Upper lobe of left lung (tissue), 6 donors: ENCODE data around the gene MAPK8IP1. TPM values are rescaled to one million over a fixed set of nuclear protein-coding genes. Genes with fewer than 3 reads are reported as not detected.
A peak's percentile ranks its signal among the peaks of the same experiment; 100 is the strongest.

Experiments
- ATAC-seq, 2 donors: fragments of 200-7000 bp; cut with Tn5 transposase; one replicate each; pipeline ENCODE4 v1.9.1; 2022; ENCODE audit warnings: mild to moderate bottlenecking in 2 of 2, moderate library complexity in 2 of 2; ENCODE audit not compliant: low FRiP score in 2 of 2
- DNase-seq, 2 donors: peaks; one replicate each; pipeline ENCODE4 v3.0.0-alpha.2; 2019 to 2020
- H3K27ac ChIP-seq, 4 donors: fragments of 200-600 bp; sonication (generic); one replicate each; pipeline ENCODE4 v1.5.1; 2016 to 2019
- H3K27me3 ChIP-seq, 4 donors: fragments of 200-600 bp; sonication (generic); one replicate each; pipeline ENCODE4 v1.5.1; 2017 to 2019
- H3K36me3 ChIP-seq, 4 donors: fragments of 200-600 bp; sonication (generic); one replicate each; pipeline ENCODE4 v1.5.1; 2016 to 2019
- H3K4me1 ChIP-seq, 4 donors: fragments of 200-600 bp; sonication (generic); one replicate each; pipeline ENCODE4 v1.5.1; 2018 to 2019
- H3K4me3 ChIP-seq, 4 donors: fragments of 200-600 bp; sonication (generic); one replicate each; pipeline ENCODE4 v1.5.1; 2017 to 2019; ENCODE audit warnings: mild to moderate bottlenecking in 2 of 4, moderate library complexity in 1 of 4
- H3K9me3 ChIP-seq, 4 donors: fragments of 200-600 bp; sonication (generic); one replicate each; pipeline ENCODE4 v1.5.1; 2018 to 2019
- CTCF ChIP-seq, 6 experiments: fragments of 450-650 bp in 4 of 6; fragments of 200-600 bp in 2 of 6; sonication (generic) in 2 of 6; IDR thresholded peaks; one replicate each; pipeline ENCODE4 v1.5.1; 2016 to 2019; ENCODE audit warnings: antibody characterized with exemption in 6 of 6
- EP300 ChIP-seq, 4 donors: sonication (generic); formaldehyde crosslinking; IDR thresholded peaks; one replicate each; pipeline ENCODE4 v1.5.1; 2017; ENCODE audit warnings: antibody characterized with exemption in 4 of 4, control low read depth in 2 of 4
- POLR2A ChIP-seq, 4 donors: fragments of 450-650 bp; IDR thresholded peaks; one replicate each; pipeline ENCODE4 v1.5.1; 2016 to 2017; ENCODE audit warnings: antibody characterized with exemption in 4 of 4, mild to moderate bottlenecking in 2 of 4
- POLR2AphosphoS5 ChIP-seq, 2 donors: sonication (generic); formaldehyde crosslinking; IDR thresholded peaks; one replicate each; pipeline ENCODE4 v1.5.1; 2017; ENCODE audit warnings: antibody characterized with exemption in 2 of 2
- WGBS, 2 donors: methylation state at CpG; one replicate each; pipeline ENCODE4 v1.1.5; 2017 to 2018; 5-methylcytosine and 5-hydroxymethylcytosine counted together
- total RNA-seq, 6 donors: library from RNA; depleted of rRNA in 4 of 6; stranded (reverse); fragments of >200 nt in 4 of 6; gene quantifications; one replicate each; pipeline versions ENCODE4 v1.1.0 to v1.2.1, GENCODE V29; 2016 to 2021
- donor health status: DM: no; HTN: no; CAD: no; lungs with moderate emphysema.
- donor health status: DM: no; HTN: yes; CAD: no; lungs with severe emphysema.

The MAPK8IP1 gene
- total RNA-seq, 6 donors from 2014 or later = 2.1 to 16.0 (median 8.7) TPM

GRCh38 chr11:45846174-45846675, 39.2 kb upstream of the MAPK8IP1 start:
- Histone ChIP-seq H3K27me3 (no peaks in the 10 kb centered on the region), H3K36me3 (no peaks in the 10 kb centered on the region), H3K4me3 (peak overlapping the region in 1 of 4 donors; percentile 87), H3K4me1 (peaks cover 38 to 53% (median 44%) of the 10 kb centered on the region in 4 donors), H3K9me3 (no peaks in the 10 kb centered on the region), H3K27ac (peak overlapping the region; percentile 94 to 99 (median 97))
- ATAC-seq (no peak), DNase-seq (no peak)
- 74 to 82% methylated on average over 4 of the region's 4 CpGs for WGBS, 2 donors
- no peak for TF ChIP-seq POLR2AphosphoS5 (IDR thresholded peaks at IDR 0.05)
- no peak for TF ChIP-seq EP300 (IDR thresholded peaks at IDR 0.05)
- no peak for TF ChIP-seq CTCF (IDR thresholded peaks at IDR 0.05)
- no peak for TF ChIP-seq POLR2A (IDR thresholded peaks at IDR 0.05)

- TF ChIP-seq CTCF (IDR thresholded peaks at IDR 0.05) = peak in 2 of 6 experiments; percentile 21 to 26
- peak; percentile 70 to 100 (median 98) for TF ChIP-seq POLR2A (IDR thresholded peaks at IDR 0.05)
- TF ChIP-seq POLR2AphosphoS5 (IDR thresholded peaks at IDR 0.05) = peak; percentile 94 to 95
- TF ChIP-seq EP300 (IDR thresholded peaks at IDR 0.05) = peak in 1 of 4 donors; percentile 83
Measured at GRCh38 chr11:45846974-45847910, 38.2 kb upstream of the MAPK8IP1 start, which contains the start of gene CRY2. Gene CRY2 (plus strand): TSS chr11:45847475. CDS start chr11:45847491, 16 bp downstream.

GRCh38 chr11:45847911-45848316, 37.5 kb upstream of the MAPK8IP1 start:
- Histone ChIP-seq H3K4me3 (peak overlapping the region; percentile 49 to 91 (median 89)), H3K4me1 (peaks cover 51 to 67% (median 58%) of the 10 kb centered on the region in 4 donors), H3K36me3 (no peaks in the 10 kb centered on the region), H3K27me3 (no peaks in the 10 kb centered on the region), H3K27ac (peak overlapping the region; percentile 94 to 99 (median 97)), H3K9me3 (no peaks in the 10 kb centered on the region)
- peak; percentile 71 to 79 for ATAC-seq
- TF ChIP-seq POLR2A (IDR thresholded peaks at IDR 0.05) (no peak), CTCF (IDR thresholded peaks at IDR 0.05) (peak in 1 of 6 experiments; percentile 14), POLR2AphosphoS5 (IDR thresholded peaks at IDR 0.05) (peak in 1 of 2 donors; percentile 33), EP300 (IDR thresholded peaks at IDR 0.05) (peak in 1 of 4 donors; percentile 2)
- peak in 1 of 2 donors; percentile 73 for DNase-seq
- 1 to 2% methylated on average over 7 to 16 of the region's 16 CpGs for WGBS, 2 donors

More at GRCh38 chr11:45846974-45847910, 38.2 kb upstream of the MAPK8IP1 start, which contains the start of gene CRY2:
- DNase-seq (peak; percentile 99), ATAC-seq (peak; percentile 97 to 98)
- Histone ChIP-seq H3K4me1 (peaks cover 47 to 62% (median 54%) of the 10 kb centered on the region in 4 donors), H3K27me3 (no peaks in the 10 kb centered on the region), H3K27ac (peak within 1 kb of the TSS; percentile 94 to 99 (median 97)), H3K9me3 (no peaks in the 10 kb centered on the region), H3K4me3 (peak within 1 kb of the TSS; percentile 49 to 91 (median 89)), H3K36me3 (no peaks in the 10 kb centered on the region)
- 0 to 1% methylated on average over 5 to 47 of the region's 75 CpGs for WGBS, 2 donors

- ATAC-seq (peak in 1 of 2 donors; percentile 45), DNase-seq (peak in 1 of 2 donors; percentile 67)
- Histone ChIP-seq H3K36me3 (peaks cover 0 to 4% (median 0%) of the 10 kb centered on the region in 4 donors), H3K9me3 (no peaks in the 10 kb centered on the region), H3K27ac (peak overlapping the region; percentile 94 to 99 (median 97)), H3K27me3 (no peaks in the 10 kb centered on the region), H3K4me1 (peaks cover 51 to 65% (median 57%) of the 10 kb centered on the region in 4 donors), H3K4me3 (peak overlapping the region in 3 of 4 donors; percentile 87 to 91 (median 91))
- TF ChIP-seq CTCF (IDR thresholded peaks at IDR 0.05) = no peak
- peak in 2 of 4 donors; percentile 38 to 65 for TF ChIP-seq EP300 (IDR thresholded peaks at IDR 0.05)
- peak in 1 of 4 donors; percentile 21 for TF ChIP-seq POLR2A (IDR thresholded peaks at IDR 0.05)
- peak in 1 of 2 donors; percentile 45 for TF ChIP-seq POLR2AphosphoS5 (IDR thresholded peaks at IDR 0.05)
- WGBS, 2 donors = 53 to 60% methylated on average over 8 of the region's 8 CpGs
Measured at GRCh38 chr11:45848654-45849081, 36.8 kb upstream of the MAPK8IP1 start.
